ENCODE results near the gene ZNF418.

GRCh38 chr19:57900311-57900710 is 34.9 kb downstream of the ZNF418 start:
- TF ChIP-seq CTCF (IDR thresholded peaks at IDR 0.05): no peak
- TF ChIP-seq POLR2A (IDR thresholded peaks at IDR 0.05): no peak
